Trophoblast cell (in vitro differentiated cells and primary cell): Measurements from ENCODE around the gene CCDC158.
A peak's percentile ranks its signal among the peaks of the same experiment; 100 is the strongest.

Experiments
- DNase-seq, 2 donors: peaks; one replicate each; pipeline ENCODE4 v3.0.0-alpha.2; 2016
- H2AFZ ChIP-seq: 2 replicates; pipeline ENCODE4 v1.6.1; 2013; ENCODE audit warnings: low read length, moderate library complexity, mild to moderate bottlenecking; ENCODE audit not compliant: insufficient read depth, poor library complexity
- H2AK5ac ChIP-seq: 2 replicates; pipeline ENCODE4 v1.6.1; 2013; ENCODE audit warnings: mild to moderate bottlenecking, low read length
- H2BK120ac ChIP-seq: 2 replicates; pipeline ENCODE4 v1.6.1; 2013; ENCODE audit warnings: low read length, mild to moderate bottlenecking, moderate library complexity; ENCODE audit not compliant: insufficient read depth, poor library complexity
- H2BK12ac ChIP-seq: 2 replicates; pipeline ENCODE4 v1.6.1; 2013; ENCODE audit warnings: mild to moderate bottlenecking, low read length, moderate library complexity
- H2BK5ac ChIP-seq: 2 replicates; pipeline ENCODE4 v1.6.1; 2013; ENCODE audit warnings: low read length, low read depth, moderate library complexity, mild to moderate bottlenecking; ENCODE audit not compliant: poor library complexity
- H3K14ac ChIP-seq: 2 replicates; pipeline ENCODE4 v1.6.1; 2013; ENCODE audit warnings: mild to moderate bottlenecking, low read length
- H3K18ac ChIP-seq: 2 replicates; pipeline ENCODE4 v1.6.1; 2013; ENCODE audit warnings: mild to moderate bottlenecking, low read length
- H3K23ac ChIP-seq: 2 replicates; pipeline ENCODE4 v1.6.1; 2013; ENCODE audit warnings: low read length
- H3K27ac ChIP-seq: 2 replicates; pipeline ENCODE4 v1.5.1; 2013; ENCODE audit warnings: low read depth, mild to moderate bottlenecking, inconsistent platforms, low read length, moderate library complexity
- H3K27me3 ChIP-seq: 2 replicates; pipeline ENCODE4 v1.6.1; 2013; ENCODE audit warnings: inconsistent platforms, mild to moderate bottlenecking, low read length, moderate library complexity; ENCODE audit not compliant: insufficient read depth
- H3K36me3 ChIP-seq, 2 experiments: 1 replicate in 1 of 2; 2 replicates in 1 of 2; pipeline ENCODE4 v1.6.1; 2013; ENCODE audit warnings: low read length in 2 of 2, mild to moderate bottlenecking in 2 of 2, moderate library complexity in 1 of 2; ENCODE audit not compliant: insufficient read depth in 2 of 2, control insufficient read depth in 1 of 2
- H3K4ac ChIP-seq: 2 replicates; pipeline ENCODE4 v1.6.1; 2013; ENCODE audit warnings: low read depth, mild to moderate bottlenecking, low read length, moderate library complexity
- H3K4me1 ChIP-seq, 2 experiments: 1 replicate in 1 of 2; 2 replicates in 1 of 2; pipeline ENCODE4 v1.6.1; 2013; ENCODE audit warnings: low read length in 2 of 2, mild to moderate bottlenecking in 2 of 2, moderate library complexity in 1 of 2; ENCODE audit not compliant: insufficient read depth in 2 of 2, control insufficient read depth in 1 of 2
- H3K4me2 ChIP-seq: 2 replicates; pipeline ENCODE4 v1.6.1; 2013; ENCODE audit warnings: inconsistent platforms, mild to moderate bottlenecking, low read length, moderate library complexity
- H3K4me3 ChIP-seq: 2 replicates; pipeline ENCODE4 v1.5.1; 2013; ENCODE audit warnings: mild to moderate bottlenecking, low read depth, low read length, inconsistent platforms
- H3K79me1 ChIP-seq: one replicate; pipeline ENCODE4 v1.6.1; 2013; ENCODE audit warnings: low read length
- H3K79me2 ChIP-seq: 2 replicates; pipeline ENCODE4 v1.6.1; 2013; ENCODE audit warnings: low read length, mild to moderate bottlenecking; ENCODE audit not compliant: control insufficient read depth, insufficient read depth, poor library complexity
- H3K9ac ChIP-seq: 2 replicates; pipeline ENCODE4 v1.6.1; 2013; ENCODE audit warnings: mild to moderate bottlenecking, low read length
- H3K9me3 ChIP-seq: 2 replicates; pipeline ENCODE4 v1.6.1; 2013; ENCODE audit warnings: low read depth, mild to moderate bottlenecking, control low read depth, inconsistent platforms, low read length; ENCODE audit not compliant: insufficient read depth
- H4K12ac ChIP-seq: 2 replicates; pipeline ENCODE4 v1.6.1; 2013; ENCODE audit warnings: low read depth, mild to moderate bottlenecking, low read length, moderate library complexity
- H4K8ac ChIP-seq: 2 replicates; pipeline ENCODE4 v1.6.1; 2013; ENCODE audit warnings: low read depth, mild to moderate bottlenecking, low read length, moderate library complexity
- H4K91ac ChIP-seq: one replicate; pipeline ENCODE4 v1.6.1; 2013; ENCODE audit warnings: low read depth, mild to moderate bottlenecking, low read length, moderate library complexity
- WGBS: extraction: QIAGEN DNeasy Blood & Tissue Kit; methylation state at CpG from one replicate; pipeline ENCODE4 v1.1.7; 2013; ENCODE audit warnings: missing lambda C conversion rate; ENCODE audit not compliant: insufficient read length, insufficient coverage; ENCODE audit errors: extremely low coverage; 5-methylcytosine and 5-hydroxymethylcytosine counted together

Gene CCDC158

GRCh38 chr4:76278583-76278982, 142.4 kb downstream of the CCDC158 start:
- H3K4me3 ChIP-seq = no peak overlapping the region
- peaks cover 7 to 10% of the 10 kb centered on the region in 2 experiments for H3K4me1 ChIP-seq
- no peak overlapping the region for H3K23ac ChIP-seq
- H3K79me2 ChIP-seq = peaks cover 2% of the 10 kb centered on the region
- H2BK120ac ChIP-seq = no peak overlapping the region
- H3K9me3 ChIP-seq = no peaks in the 10 kb centered on the region
- H2BK12ac ChIP-seq = no peak overlapping the region
- no peak overlapping the region for H4K91ac ChIP-seq
- H3K9ac ChIP-seq = no peak overlapping the region
- H3K27ac ChIP-seq = no peak overlapping the region
- H3K18ac ChIP-seq = no peak overlapping the region
- H3K4ac ChIP-seq = no peak overlapping the region
- H3K27me3 ChIP-seq = no peaks in the 10 kb centered on the region
- no peak overlapping the region for H4K12ac ChIP-seq
- no peak overlapping the region for H2AFZ ChIP-seq
- no peak overlapping the region for H2BK5ac ChIP-seq
- no peak overlapping the region for H4K8ac ChIP-seq
- H3K4me2 ChIP-seq = no peak overlapping the region
- no CpG with 5 or more reads among the region's 1 CpG for WGBS
- no peaks in the 10 kb centered on the region for H3K79me1 ChIP-seq
- DNase-seq = no peak
- H2AK5ac ChIP-seq = no peak overlapping the region
- H3K36me3 ChIP-seq = no peaks in the 10 kb centered on the region
- no peak overlapping the region for H3K14ac ChIP-seq

- Histone ChIP-seq H4K91ac (no peak overlapping the region), H3K18ac (no peak overlapping the region), H3K4ac (no peak overlapping the region), H4K8ac (no peak overlapping the region), H3K79me2 (peaks cover 2% of the 10 kb centered on the region), H3K4me3 (no peak overlapping the region), H3K9ac (no peak overlapping the region), H3K79me1 (no peaks in the 10 kb centered on the region), H3K23ac (no peak overlapping the region), H3K27me3 (no peaks in the 10 kb centered on the region), H4K12ac (no peak overlapping the region), H3K4me1 (peaks cover 7 to 10% of the 10 kb centered on the region in 2 experiments), H3K4me2 (no peak overlapping the region), H2BK12ac (no peak overlapping the region), H2AFZ (no peak overlapping the region), H3K36me3 (no peaks in the 10 kb centered on the region), H3K27ac (no peak overlapping the region), H2BK5ac (no peak overlapping the region), H3K14ac (no peak overlapping the region), H2BK120ac (no peak overlapping the region), H2AK5ac (no peak overlapping the region), H3K9me3 (no peaks in the 10 kb centered on the region)
- WGBS = no CpG with 5 or more reads among the region's 1 CpG
- peak in 1 of 2 donors; percentile 82 for DNase-seq
Observed at GRCh38 chr4:76277667-76278066, 143.3 kb downstream of the CCDC158 start.

GRCh38 chr4:76276813-76277212, 144.1 kb downstream of the CCDC158 start:
- no peak overlapping the region for H3K4me2 ChIP-seq
- no peak overlapping the region for H3K4ac ChIP-seq
- no peak overlapping the region for H3K9ac ChIP-seq
- H3K9me3 ChIP-seq = no peaks in the 10 kb centered on the region
- DNase-seq = no peak
- no peak overlapping the region for H3K27ac ChIP-seq
- no peak overlapping the region for H2BK120ac ChIP-seq
- WGBS = no CpG with 5 or more reads among the region's 9 CpGs
- no peak overlapping the region for H4K8ac ChIP-seq
- no peak overlapping the region for H4K12ac ChIP-seq
- H2BK12ac ChIP-seq = no peak overlapping the region
- no peak overlapping the region for H3K4me3 ChIP-seq
- H2AFZ ChIP-seq = no peak overlapping the region
- no peaks in the 10 kb centered on the region for H3K36me3 ChIP-seq
- no peak overlapping the region for H3K18ac ChIP-seq
- no peaks in the 10 kb centered on the region for H3K27me3 ChIP-seq
- no peaks in the 10 kb centered on the region for H3K79me1 ChIP-seq
- no peak overlapping the region for H3K23ac ChIP-seq
- H4K91ac ChIP-seq = no peak overlapping the region
- peaks cover 7 to 8% of the 10 kb centered on the region in 2 experiments for H3K4me1 ChIP-seq
- no peak overlapping the region for H3K14ac ChIP-seq
- H2AK5ac ChIP-seq = no peak overlapping the region
- H2BK5ac ChIP-seq = no peak overlapping the region
- peaks cover 2% of the 10 kb centered on the region for H3K79me2 ChIP-seq

GRCh38 chr4:76275486-76276124, 145.3 kb downstream of the CCDC158 start:
- Histone ChIP-seq H3K79me2 (no peaks in the 10 kb centered on the region), H3K4ac (no peak overlapping the region), H3K27ac (no peak overlapping the region), H3K18ac (no peak overlapping the region), H3K36me3 (no peaks in the 10 kb centered on the region), H2BK5ac (no peak overlapping the region), H3K9me3 (no peaks in the 10 kb centered on the region), H3K14ac (no peak overlapping the region), H2AK5ac (no peak overlapping the region), H4K12ac (no peak overlapping the region), H3K4me2 (no peak overlapping the region), H2BK12ac (no peak overlapping the region), H4K91ac (no peak overlapping the region), H3K27me3 (no peaks in the 10 kb centered on the region), H2BK120ac (no peak overlapping the region), H3K4me3 (no peak overlapping the region), H3K9ac (no peak overlapping the region), H4K8ac (no peak overlapping the region), H3K23ac (no peak overlapping the region), H3K4me1 (peaks cover 3 to 4% of the 10 kb centered on the region in 2 experiments), H2AFZ (no peak overlapping the region), H3K79me1 (no peaks in the 10 kb centered on the region)
- WGBS = no CpG with 5 or more reads among the region's 3 CpGs
- DNase-seq = peak in 1 of 2 donors; percentile 52
